BE2C (cell line): ENCODE results near the gene BAHD1.

Experiments used
- DNase-seq: peaks from one replicate; pipeline ENCODE4 v3.0.0-alpha.2; 2020
- H3K27me3 ChIP-seq: fragments of 250-450 bp; sonication (Bioruptor Pico); 2 replicates; pipeline ENCODE4 v1.5.1; 2020; ENCODE audit warnings: mild to moderate bottlenecking
- H3K36me3 ChIP-seq: fragments of 250-450 bp; sonication (Bioruptor Pico); 2 replicates; pipeline ENCODE4 v1.5.1; 2020; ENCODE audit warnings: mild to moderate bottlenecking
- H3K4me1 ChIP-seq: fragments of 250-450 bp; sonication (Bioruptor Pico); 2 replicates; pipeline ENCODE4 v1.5.1; 2020
- H3K4me3 ChIP-seq: 2 replicates; pipeline ENCODE4 v1.5.1; 2011; ENCODE audit warnings: low read depth, low read length
- H3K9me3 ChIP-seq: fragments of 250-450 bp; sonication (Bioruptor Pico); 2 replicates; pipeline ENCODE4 v1.5.1; 2020
- CTCF ChIP-seq: IDR thresholded peaks from 2 replicates; pipeline ENCODE4 v1.5.1; 2012; ENCODE audit warnings: mild to moderate bottlenecking, low read depth, low read length

BAHD1 gene

GRCh38 chr15:40413036-40413435 lies 27.7 kb upstream of the BAHD1 start:
- H3K27me3 ChIP-seq, result no peaks in the 10 kb centered on the region
- no peak overlapping the region for H3K4me3 ChIP-seq
- H3K36me3 ChIP-seq, result peaks cover 63% of the 10 kb centered on the region
- no peaks in the 10 kb centered on the region for H3K4me1 ChIP-seq
- no peak for TF ChIP-seq CTCF
- DNase-seq, result no peak
- no peaks in the 10 kb centered on the region for H3K9me3 ChIP-seq

- H3K4me3 ChIP-seq, result no peak overlapping the region
- no peak for DNase-seq
- H3K9me3 ChIP-seq, result no peaks in the 10 kb centered on the region
- H3K4me1 ChIP-seq, result no peaks in the 10 kb centered on the region
- H3K27me3 ChIP-seq, result no peaks in the 10 kb centered on the region
- peaks cover 66% of the 10 kb centered on the region for H3K36me3 ChIP-seq
- no peak for TF ChIP-seq CTCF
Observed at GRCh38 chr15:40414816-40415215, 25.9 kb upstream of the BAHD1 start.

- no peak overlapping the region for H3K4me3 ChIP-seq
- no peaks in the 10 kb centered on the region for H3K27me3 ChIP-seq
- no peak for DNase-seq
- peaks cover 3% of the 10 kb centered on the region; the same call in 1 of the 2 replicates for H3K4me1 ChIP-seq
- no peaks in the 10 kb centered on the region for H3K9me3 ChIP-seq
- peaks cover 63% of the 10 kb centered on the region for H3K36me3 ChIP-seq
- TF ChIP-seq CTCF, result no peak
Observed at GRCh38 chr15:40415226-40415625, 25.5 kb upstream of the BAHD1 start.

- Histone ChIP-seq H3K27me3 (no peaks in the 10 kb centered on the region), H3K9me3 (no peaks in the 10 kb centered on the region), H3K36me3 (peaks cover 54% of the 10 kb centered on the region), H3K4me1 (peaks cover 12% of the 10 kb centered on the region), H3K4me3 (no peak overlapping the region)
- TF ChIP-seq CTCF, result no peak
- DNase-seq, result no peak
Observed at GRCh38 chr15:40416056-40416455, 24.7 kb upstream of the BAHD1 start.

- no peak for TF ChIP-seq CTCF
- Histone ChIP-seq H3K4me1 (peaks cover 19% of the 10 kb centered on the region), H3K4me3 (no peak overlapping the region), H3K9me3 (no peaks in the 10 kb centered on the region), H3K27me3 (no peaks in the 10 kb centered on the region), H3K36me3 (peaks cover 37% of the 10 kb centered on the region)
- no peak for DNase-seq
Observed at GRCh38 chr15:40418126-40418525, 22.6 kb upstream of the BAHD1 start.

GRCh38 chr15:40420071-40420713 lies 20.6 kb upstream of the BAHD1 start:
- peak; percentile 36 for DNase-seq
- H3K4me1 ChIP-seq, result peaks cover 19% of the 10 kb centered on the region
- H3K4me3 ChIP-seq, result no peak overlapping the region
- no peak for TF ChIP-seq CTCF
- H3K9me3 ChIP-seq, result no peaks in the 10 kb centered on the region
- H3K36me3 ChIP-seq, result peaks cover 21% of the 10 kb centered on the region
- no peaks in the 10 kb centered on the region for H3K27me3 ChIP-seq
